Hindlimb muscle (tissue), 1 donor: ENCODE results near the gene LIX1L. TPM values are rescaled to one million over a fixed set of nuclear protein-coding genes. Genes with fewer than 3 reads are reported as not detected.
A peak's percentile ranks its signal among the peaks of the same experiment; 100 is the strongest.

Source experiments
- DNase-seq: peaks from one replicate; pipeline ENCODE4 v3.0.0-alpha.2; 2013
- polyA plus RNA-seq: library from polyadenylated mRNA; unstranded; fragments of 120-200 nt; gene quantifications from one replicate; pipeline ENCODE4 v1.2.1, GENCODE V29; 2013; ENCODE audit not compliant: insufficient read length

The LIX1L gene
- polyA plus RNA-seq, 1 donor = 25.5 TPM

- no peak for DNase-seq
Measured at GRCh38 chr1:145985129-145985501, 27.3 kb upstream of the LIX1L start.

GRCh38 chr1:145983960-145984830 is 26.4 kb upstream of the LIX1L start:
- no peak for DNase-seq

- no peak for DNase-seq
Measured at GRCh38 chr1:145983206-145983675, 25.4 kb upstream of the LIX1L start.

DNA sequence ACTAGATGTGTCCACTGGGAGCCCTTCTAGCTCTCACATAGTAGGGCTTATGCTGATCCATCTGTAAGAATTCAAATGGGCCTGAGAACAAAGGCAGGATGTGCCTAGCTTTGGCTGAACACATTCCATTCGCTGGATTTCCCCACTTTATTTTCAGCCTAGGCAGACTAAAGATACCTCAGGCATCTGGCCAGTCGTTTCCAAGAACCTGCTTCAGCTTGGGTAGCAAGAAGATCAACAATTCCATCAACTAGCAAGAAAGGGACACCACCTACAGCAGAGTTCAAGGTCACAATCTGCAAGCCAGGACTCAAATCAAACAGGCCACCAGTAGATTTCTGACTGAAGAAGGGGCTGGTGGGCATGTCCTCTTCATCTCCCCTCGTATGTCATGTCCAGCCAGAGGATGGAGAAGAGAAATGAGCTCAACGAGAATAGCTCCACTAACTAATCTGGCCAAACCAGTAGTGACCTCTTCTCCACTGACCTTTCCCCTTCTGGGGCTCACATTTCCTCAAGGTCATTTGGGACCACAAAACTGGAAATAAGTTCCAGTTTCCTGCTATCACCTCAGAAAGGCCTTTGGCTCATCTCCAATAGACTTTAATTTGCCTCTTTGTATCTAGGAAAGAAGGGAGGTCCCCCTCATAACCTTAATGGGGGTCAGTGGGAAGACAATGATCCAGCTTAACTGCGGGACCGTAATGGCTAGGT is 24.4 kb upstream of the LIX1L start:
- no peak for DNase-seq

DNA sequence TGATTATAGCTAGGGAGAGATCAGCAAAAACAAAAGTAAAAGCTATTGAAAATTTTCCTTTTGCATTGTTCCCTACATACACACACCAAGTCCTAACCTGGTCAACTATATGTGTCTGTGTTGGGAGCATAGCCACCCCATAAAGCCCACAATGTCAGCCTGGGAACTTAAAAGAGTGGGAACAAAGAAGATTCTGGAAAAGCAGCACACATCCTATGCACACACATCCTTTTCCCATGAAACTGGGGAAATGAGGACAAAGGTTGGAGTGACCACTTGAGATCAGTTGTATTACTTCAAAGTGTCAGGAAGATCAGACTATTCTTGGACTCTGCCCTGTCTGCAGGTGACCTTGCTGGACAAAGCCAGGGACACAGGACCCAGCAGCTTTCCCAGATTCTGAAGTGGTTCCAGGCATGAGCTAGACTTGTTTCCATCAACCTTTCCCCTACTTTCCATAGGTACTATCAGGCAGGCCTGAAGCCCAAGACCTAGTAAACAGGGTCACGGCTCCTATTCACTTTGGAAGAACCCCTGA is 22.7 kb upstream of the LIX1L start:
- no peak for DNase-seq

DNA sequence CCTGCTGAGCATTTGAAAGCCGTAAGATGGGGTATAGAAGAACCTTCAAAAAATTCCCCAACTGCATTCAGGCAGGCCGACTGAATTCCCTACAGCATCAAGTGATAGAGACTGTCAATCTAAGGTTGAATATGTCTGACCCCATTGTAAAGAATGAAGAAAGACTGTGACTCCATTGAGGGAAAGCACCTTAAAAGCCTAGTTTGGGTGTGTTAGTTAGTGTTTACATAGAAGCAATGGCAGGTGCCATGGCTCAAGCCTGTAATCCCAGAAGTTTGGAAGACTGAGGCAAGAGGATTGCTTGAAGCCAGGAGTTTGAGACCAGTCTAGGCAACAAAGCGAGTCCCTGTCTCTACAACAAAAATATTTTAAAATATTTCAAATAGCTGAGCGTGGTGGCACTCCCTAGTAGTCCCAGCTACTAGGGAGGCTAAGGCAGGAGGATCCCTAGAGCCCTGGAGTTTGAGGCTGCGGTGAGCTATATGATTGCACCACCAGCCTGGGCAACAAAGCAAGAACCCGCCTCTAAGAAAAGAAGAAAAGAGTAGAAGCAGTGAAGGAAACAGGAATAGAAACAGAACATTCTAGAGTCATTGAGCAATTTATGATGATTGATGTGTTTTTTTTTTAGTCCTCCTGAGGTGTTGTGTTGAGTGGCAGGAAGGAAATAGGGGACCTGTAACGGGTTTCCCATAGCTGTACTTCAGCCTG is 22.1 kb upstream of the LIX1L start:
- no peak for DNase-seq

- peak; percentile 96 for DNase-seq
Measured at GRCh38 chr1:145978854-145979745, 21.3 kb upstream of the LIX1L start.

DNA sequence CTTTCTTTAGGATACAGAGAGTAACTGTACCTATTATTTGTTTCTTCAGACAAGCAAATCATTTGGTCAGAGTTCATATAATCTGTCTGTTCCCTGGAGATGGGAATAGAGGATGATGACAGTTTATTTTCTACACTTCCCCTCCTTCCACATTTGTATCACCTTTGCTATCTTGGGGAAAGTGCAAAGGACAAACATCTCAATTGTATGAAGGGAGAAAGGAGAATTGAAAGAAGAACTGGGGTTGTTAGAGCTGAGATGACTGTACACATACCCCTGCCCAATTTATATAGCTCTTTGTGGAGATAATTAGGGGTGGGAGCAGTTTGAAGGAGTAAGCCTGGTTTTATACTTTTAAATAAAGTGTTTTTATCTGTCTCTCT is 20.6 kb upstream of the LIX1L start:
- DNase-seq = no peak

GRCh38 chr1:145977486-145978470 is 20.0 kb upstream of the LIX1L start:
- peak; percentile 86 for DNase-seq

DNA sequence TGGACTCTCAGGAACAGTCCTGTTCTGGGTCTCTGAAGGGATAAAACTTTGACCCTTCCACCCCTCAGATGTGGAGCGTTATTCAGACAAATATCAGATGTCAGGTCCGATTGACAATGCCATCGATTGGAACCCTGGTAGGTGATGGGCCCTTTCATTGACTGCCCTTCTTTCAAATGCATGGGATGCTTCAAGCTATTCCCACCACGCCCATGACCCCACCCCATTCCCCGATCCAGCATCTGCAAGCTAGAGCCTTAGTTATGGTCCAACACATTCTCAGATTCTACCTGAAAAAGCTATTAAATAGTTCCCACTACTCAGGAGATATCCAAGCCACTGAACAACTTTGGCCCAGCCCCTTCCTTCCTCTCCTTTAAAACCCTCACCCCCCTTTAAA is 19.2 kb upstream of the LIX1L start:
- no peak for DNase-seq

DNA sequence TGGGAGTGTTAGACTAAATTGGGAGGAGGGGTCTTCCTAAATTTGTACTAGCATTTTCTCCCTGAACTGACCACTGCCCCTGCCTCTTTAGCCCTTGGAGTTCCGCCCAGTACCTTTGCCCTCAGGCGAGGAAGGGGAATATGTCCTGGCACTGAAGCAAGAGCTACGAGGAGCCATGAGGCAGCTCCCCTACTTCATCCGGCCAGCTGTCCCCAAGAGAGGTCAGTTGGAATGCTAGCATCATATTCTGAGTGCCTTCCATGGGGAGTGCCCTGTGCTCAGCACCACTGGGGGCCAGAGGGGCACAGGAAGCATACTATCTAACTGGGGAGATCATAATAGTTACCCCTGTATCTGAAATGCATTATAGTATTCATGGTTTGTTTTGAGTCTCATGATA is 17.4 kb upstream of the LIX1L start:
- no peak for DNase-seq

GRCh38 chr1:145974721-145975120 is 16.9 kb upstream of the LIX1L start:
- no peak for DNase-seq

DNA sequence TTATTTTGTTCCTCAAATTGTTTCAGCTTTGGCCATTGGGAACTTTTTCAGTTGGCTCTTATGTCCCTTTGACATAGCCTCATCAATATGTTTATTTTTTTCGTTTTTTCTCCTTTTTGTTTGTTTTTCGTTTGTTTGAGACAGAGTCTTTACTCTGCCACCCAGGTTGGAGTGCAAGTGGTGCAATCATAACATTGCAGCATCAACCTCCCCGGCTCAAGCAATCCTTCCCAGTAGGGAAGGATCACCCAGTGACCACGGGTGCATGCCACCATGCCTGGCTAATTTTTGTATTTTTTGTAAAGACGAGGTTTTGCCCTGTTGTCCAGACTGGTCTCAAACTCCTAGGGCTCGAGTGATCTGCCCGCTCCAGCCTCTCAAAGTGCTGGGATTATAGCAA is 14.8 kb upstream of the LIX1L start:
- DNase-seq = no peak

- DNase-seq = no peak
Measured at GRCh38 chr1:145967288-145967687, 9.5 kb upstream of the LIX1L start.

GRCh38 chr1:145965119-145965744 is 7.4 kb upstream of the LIX1L start:
- no peak for DNase-seq

- peak; percentile 95 for DNase-seq
Measured at GRCh38 chr1:145964328-145965118, 6.7 kb upstream of the LIX1L start, which contains the start of the genes ANKRD34A and POLR3GL. TSS of gene ANKRD34A (minus strand) at chr1:145964575. CDS start at chr1:145961759, 2,816 bp downstream. TSS of gene POLR3GL (plus strand) at chr1:145964690. CDS start at chr1:145974866, 10,176 bp downstream.

DNA sequence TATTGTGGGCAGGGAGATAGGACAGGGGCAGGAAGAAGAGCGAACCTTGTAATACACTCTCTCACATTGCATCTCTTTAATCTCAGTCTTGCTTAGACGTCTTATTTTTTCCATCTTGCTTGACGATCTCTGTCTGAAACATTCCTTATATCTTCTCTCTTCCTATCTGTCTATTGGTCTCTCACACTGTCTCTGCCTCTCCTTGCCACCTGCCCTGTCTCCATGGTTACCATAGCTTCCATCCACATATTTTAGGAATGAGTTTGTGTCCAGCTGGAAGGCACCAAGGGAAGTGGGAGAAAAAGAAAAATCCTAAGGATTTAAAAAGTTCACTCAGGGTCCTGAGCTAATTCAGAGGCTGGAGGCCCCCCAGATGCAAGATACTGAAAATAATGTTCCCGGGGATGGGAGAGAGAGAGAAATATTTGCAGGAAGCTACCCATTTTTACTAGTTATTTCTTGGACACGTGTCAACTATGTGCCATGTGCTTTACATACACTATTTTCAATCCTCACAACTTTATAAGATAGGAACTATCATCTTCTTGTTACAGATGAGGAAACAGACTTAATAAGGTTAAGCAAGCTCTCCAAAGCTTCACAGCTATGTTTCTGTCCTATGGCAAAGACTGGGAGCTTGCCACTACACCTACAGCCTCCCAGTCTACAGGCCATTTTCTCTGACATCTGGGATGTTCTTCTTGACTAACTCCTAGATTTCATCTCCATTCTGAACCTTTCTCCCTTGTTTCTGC is 5.6 kb upstream of the LIX1L start:
- no peak for DNase-seq
